ENCODE results near the gene SYK. TPM values are rescaled to one million over a fixed set of nuclear protein-coding genes. Genes with fewer than 3 reads are reported as not detected.

Gene SYK
- total RNA-seq, 4 donors from 2014 or later: 6.7 to 22.2 (median 9.0) TPM

DNA sequence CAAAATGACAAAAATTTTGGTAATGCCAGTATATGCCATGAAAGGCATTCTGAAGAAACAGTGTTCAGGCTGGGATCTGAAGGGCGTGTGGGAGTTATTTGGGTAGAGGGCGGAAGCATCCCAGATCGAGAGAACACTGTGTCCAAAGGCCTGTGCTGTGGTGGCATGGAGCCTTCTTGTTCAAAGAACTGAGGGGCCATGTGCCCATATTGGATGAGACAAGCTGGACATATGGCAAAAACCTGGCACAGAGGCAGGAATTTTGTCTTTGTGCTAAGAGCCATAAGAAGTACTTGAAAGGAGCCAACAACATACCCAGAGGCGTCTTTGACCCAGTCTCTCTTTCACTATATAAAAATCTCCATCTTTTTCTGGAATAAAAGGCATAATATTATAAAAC is 128.0 kb downstream of the SYK start:
- no peak overlapping the region for H3K4me3 ChIP-seq
- H3K9me3 ChIP-seq: no peaks in the 10 kb centered on the region
- H3K4me1 ChIP-seq: no peaks in the 10 kb centered on the region
- no peak for DNase-seq
- H3K27ac ChIP-seq: no peak overlapping the region
- H3K36me3 ChIP-seq: no peaks in the 10 kb centered on the region
- no peaks in the 10 kb centered on the region for H3K27me3 ChIP-seq
- TF ChIP-seq POLR2A (IDR thresholded peaks at IDR 0.05): no peak
- TF ChIP-seq, protein P1, sequence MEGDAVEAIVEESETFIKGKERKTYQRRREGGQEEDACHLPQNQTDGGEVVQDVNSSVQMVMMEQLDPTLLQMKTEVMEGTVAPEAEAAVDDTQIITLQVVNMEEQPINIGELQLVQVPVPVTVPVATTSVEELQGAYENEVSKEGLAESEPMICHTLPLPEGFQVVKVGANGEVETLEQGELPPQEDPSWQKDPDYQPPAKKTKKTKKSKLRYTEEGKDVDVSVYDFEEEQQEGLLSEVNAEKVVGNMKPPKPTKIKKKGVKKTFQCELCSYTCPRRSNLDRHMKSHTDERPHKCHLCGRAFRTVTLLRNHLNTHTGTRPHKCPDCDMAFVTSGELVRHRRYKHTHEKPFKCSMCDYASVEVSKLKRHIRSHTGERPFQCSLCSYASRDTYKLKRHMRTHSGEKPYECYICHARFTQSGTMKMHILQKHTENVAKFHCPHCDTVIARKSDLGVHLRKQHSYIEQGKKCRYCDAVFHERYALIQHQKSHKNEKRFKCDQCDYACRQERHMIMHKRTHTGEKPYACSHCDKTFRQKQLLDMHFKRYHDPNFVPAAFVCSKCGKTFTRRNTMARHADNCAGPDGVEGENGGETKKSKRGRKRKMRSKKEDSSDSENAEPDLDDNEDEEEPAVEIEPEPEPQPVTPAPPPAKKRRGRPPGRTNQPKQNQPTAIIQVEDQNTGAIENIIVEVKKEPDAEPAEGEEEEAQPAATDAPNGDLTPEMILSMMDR (IDR thresholded peaks at IDR 0.05): no peak
- intact Hi-C loops (cut with DNase I; ENCODE audit: low total_unique reads): no loop called here

DNA sequence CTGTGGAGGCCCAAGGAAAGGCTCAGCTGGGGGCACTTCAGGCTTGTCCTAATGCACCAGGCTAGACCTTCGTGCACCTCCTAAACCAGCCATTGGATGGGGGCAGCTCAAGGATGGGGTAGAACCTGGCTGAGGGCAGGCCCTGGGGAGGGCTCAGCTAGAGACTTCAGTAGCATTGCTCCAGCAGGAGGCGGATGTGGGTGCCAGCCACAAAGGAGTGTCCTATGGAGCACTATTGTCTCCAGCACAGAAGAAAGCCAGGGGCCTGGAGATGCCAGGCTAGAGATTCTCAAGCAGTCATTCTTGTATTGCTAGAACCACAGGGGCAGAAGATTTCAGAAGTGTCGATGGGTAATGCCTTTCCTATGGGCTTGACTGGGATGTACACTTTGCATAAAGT is 131.8 kb downstream of the SYK start:
- Histone ChIP-seq H3K9me3 (no peaks in the 10 kb centered on the region), H3K4me3 (no peak overlapping the region), H3K27me3 (no peaks in the 10 kb centered on the region), H3K4me1 (no peaks in the 10 kb centered on the region), H3K36me3 (no peaks in the 10 kb centered on the region), H3K27ac (no peak overlapping the region)
- intact Hi-C loops (cut with DNase I; ENCODE audit: low total_unique reads): no loop called here
- no peak for DNase-seq
- TF ChIP-seq POLR2A (IDR thresholded peaks at IDR 0.05): no peak

DNA sequence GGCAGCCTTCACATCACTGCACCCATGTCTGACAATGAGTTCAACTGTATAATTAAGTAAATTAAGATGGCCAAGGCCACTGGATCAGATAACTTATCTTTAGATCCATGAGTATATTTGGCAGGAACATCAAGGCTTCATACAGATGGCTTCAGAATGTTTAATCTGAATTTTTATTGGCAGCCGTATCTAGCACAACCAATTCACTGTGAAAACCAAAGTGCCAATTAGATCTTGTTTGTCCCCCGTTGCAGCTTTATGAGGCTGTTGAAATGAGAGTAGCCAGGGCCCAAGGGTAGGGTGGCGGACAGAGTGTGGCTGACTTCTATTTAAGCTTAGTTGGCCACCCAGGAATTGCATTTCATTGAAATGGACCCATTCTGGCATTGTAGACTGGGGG is 137.7 kb downstream of the SYK start:
- no peaks in the 10 kb centered on the region for H3K9me3 ChIP-seq
- no peak overlapping the region for H3K4me3 ChIP-seq
- no peaks in the 10 kb centered on the region for H3K36me3 ChIP-seq
- intact Hi-C loops (cut with DNase I; ENCODE audit: low total_unique reads): no loop called here
- no peak for DNase-seq
- no peak overlapping the region for H3K27ac ChIP-seq
- no peaks in the 10 kb centered on the region for H3K4me1 ChIP-seq
- TF ChIP-seq, protein P1 (IDR thresholded peaks at IDR 0.05): no peak
- TF ChIP-seq POLR2A (IDR thresholded peaks at IDR 0.05): no peak
- no peaks in the 10 kb centered on the region for H3K27me3 ChIP-seq

DNA sequence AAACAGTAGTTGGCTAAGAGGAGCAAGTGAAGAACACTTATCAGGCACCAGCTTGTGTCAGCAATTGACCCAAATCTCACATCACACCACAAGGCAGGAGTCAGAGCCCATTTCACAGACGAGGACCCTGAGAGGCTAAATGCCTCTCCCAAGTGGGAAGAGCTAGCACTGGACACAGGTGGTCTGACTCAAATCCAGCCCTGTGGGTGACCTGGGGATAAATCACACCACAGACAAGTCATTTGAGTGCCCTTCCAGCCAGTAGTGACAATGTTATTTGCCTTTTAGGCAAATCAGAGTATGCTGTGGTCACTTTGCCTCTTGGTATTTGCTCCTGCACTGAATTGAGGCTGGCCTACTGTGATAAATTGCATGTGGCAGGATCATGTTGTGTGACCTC is 138.7 kb downstream of the SYK start:
- TF ChIP-seq, protein P1 (IDR thresholded peaks at IDR 0.05): no peak
- no peak for TF ChIP-seq POLR2A (IDR thresholded peaks at IDR 0.05)
- Histone ChIP-seq H3K27ac (no peak overlapping the region), H3K4me1 (no peaks in the 10 kb centered on the region), H3K9me3 (no peaks in the 10 kb centered on the region), H3K4me3 (no peak overlapping the region), H3K27me3 (no peaks in the 10 kb centered on the region), H3K36me3 (no peaks in the 10 kb centered on the region)
- intact Hi-C loops (cut with DNase I; ENCODE audit: low total_unique reads): no loop called here
- DNase-seq: no peak

DNA sequence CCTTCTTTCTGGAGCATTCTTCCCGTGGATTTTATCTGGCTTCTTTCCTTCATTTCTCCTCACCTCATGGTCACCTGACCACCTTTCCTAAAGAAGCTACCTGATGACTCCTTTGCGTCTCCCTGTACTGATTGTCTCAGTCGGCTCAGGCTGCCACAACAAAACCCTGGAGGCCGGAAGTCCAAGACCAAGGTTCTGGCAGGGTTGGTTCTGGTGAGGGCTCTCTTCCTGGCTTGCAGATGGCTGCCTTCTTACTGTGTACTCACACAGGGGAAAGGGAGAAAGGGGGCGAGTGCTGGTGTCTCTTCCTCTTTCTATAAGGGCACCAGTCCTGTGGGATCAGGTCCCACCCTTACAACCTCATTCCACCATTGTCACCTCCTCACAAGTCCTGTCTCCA is 140.0 kb downstream of the SYK start:
- intact Hi-C loops (cut with DNase I; ENCODE audit: low total_unique reads): no loop called here
- H3K36me3 ChIP-seq: no peaks in the 10 kb centered on the region
- TF ChIP-seq, protein P1 (IDR thresholded peaks at IDR 0.05): no peak
- no peak for TF ChIP-seq POLR2A (IDR thresholded peaks at IDR 0.05)
- H3K4me1 ChIP-seq: no peaks in the 10 kb centered on the region
- H3K4me3 ChIP-seq: no peak overlapping the region
- no peak for DNase-seq
- H3K27ac ChIP-seq: no peak overlapping the region
- H3K9me3 ChIP-seq: no peaks in the 10 kb centered on the region
- H3K27me3 ChIP-seq: no peaks in the 10 kb centered on the region

DNA sequence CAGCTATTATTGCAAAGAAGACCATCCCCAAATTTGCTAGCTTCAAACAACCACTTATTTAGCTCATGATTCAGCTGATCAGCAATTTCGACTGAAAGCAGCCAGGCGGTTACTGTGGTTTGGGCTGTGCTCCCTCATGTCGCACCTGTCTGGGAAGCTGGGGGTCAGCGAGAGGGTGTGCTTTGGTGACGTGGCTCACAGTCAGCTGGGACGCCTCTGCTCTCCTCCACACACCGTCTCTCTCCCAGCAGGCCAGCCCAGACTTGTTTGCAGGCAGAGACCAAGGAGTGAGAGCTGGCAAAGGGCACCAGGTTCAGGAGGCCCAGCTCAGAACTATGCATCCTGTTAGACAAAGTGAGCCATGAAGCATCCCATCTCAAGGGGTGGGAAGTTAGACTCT is 140.9 kb downstream of the SYK start:
- TF ChIP-seq, protein P1 (IDR thresholded peaks at IDR 0.05): no peak
- no peak for TF ChIP-seq POLR2A (IDR thresholded peaks at IDR 0.05)
- Histone ChIP-seq H3K9me3 (no peaks in the 10 kb centered on the region), H3K27me3 (no peaks in the 10 kb centered on the region), H3K4me1 (no peaks in the 10 kb centered on the region), H3K27ac (no peak overlapping the region), H3K4me3 (no peak overlapping the region), H3K36me3 (no peaks in the 10 kb centered on the region)
- intact Hi-C loops (cut with DNase I; ENCODE audit: low total_unique reads): no loop called here
- DNase-seq: no peak
